Right hindlimb (tissue), 1 donor: Measurements from ENCODE around the gene AGO1.
A peak's percentile ranks its signal among the peaks of the same experiment; 100 is the strongest.
"Not testable (repeated sequence)": the region's sequence is repeated elsewhere in the genome, so short reads cannot be mapped to it uniquely, and the experiment has no call there.

Source experiments
- DNase-seq: peaks from one replicate; pipeline ENCODE4 v3.0.0-alpha.2; 2018

AGO1 gene

DNA sequence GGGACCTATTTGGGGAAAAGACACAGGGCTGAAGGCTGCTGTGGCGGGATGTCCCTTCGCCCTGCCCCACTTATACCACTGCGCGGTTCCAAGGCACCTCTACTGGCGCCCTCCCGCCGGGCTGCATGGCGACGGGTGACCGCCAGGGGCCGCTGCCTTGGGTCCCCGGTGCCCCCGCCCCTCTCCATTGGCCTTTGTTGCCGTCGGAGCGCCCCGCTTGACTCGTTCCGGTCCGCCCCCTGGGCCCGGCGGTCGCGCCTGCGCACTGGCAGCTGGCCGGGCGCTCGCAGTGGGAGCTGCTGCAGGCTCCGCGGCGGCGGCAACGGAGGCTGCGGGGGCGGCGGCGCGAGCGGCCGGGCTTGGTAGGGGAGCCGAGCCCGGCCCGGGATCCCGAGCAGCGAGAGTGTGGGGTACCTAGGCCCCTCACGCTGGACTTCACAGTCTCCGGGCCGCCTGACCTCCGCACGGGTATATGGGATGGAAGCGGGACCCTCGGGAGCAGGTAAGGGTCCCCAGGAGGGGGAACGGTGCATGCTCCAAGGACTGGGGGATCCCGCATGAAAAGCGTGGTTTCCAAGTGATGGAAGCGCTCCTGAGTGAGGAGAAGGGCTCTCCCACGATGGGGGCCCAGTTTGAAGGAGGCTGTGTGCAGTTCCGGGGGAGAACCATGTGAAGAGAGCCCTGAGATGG lies at the start of gene AGO1:
TSS of gene AGO1 (plus strand) at position 265 of the 690 bp plus-strand sequence. CDS start at position 478, 213 bp downstream.
- DNase-seq = peak; percentile 95

GRCh38 chr1:35833395-35833794 lies 49.6 kb upstream of the AGO1 start:
- DNase-seq = no peak

GRCh38 chr1:35834218-35834617 lies 48.8 kb upstream of the AGO1 start:
- no peak for DNase-seq

GRCh38 chr1:35835398-35835797 lies 47.6 kb upstream of the AGO1 start:
- no peak for DNase-seq

DNA sequence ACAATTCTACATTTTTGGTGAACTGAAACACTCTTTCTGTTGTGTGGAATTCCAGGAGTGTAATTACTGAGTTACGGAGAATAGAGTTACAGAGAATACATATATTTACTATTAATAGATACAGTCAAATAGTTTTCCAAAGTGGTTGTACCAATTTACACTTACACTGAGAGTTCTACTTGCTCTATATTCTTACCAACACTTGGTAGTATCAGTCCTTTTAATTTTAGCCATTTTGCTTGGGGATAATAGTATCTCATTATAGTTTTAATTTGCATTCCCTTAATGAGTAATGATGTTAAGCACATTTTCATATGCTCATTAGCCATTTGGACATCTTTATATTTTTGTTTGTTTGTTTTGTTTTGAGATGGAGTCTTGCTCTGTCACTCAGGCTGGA lies 46.3 kb upstream of the AGO1 start:
- DNase-seq = no peak

DNA sequence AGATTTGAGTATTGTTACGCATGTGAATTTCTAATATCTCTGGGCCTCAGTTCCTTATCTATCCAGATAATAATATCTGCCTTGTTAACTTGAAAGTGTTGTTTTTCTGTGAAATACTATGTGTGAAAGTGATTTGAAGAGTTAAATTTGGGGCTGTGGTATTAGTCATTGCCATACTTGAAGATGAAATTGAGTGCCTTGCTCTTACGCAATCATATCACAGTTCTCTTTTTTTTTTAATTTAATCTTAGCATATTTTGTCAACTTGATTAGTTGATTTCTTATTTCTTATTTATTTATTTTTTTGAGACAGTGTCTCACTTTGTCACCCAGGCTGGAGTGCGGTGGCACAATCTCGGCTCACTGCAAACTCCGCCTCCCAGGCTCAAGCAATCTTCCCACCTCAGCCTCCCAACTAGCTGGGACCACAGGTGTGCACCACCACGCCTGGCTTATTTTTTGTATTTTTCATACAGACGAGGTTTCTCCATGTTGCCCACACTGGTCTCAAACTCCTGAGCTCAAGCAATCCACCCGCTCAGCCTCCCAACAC lies 44.2 kb upstream of the AGO1 start:
- DNase-seq = no peak

- DNase-seq = no peak
These were observed 38.2 kb upstream of the AGO1 start for GRCh38 chr1:35844826-35845225.

DNA sequence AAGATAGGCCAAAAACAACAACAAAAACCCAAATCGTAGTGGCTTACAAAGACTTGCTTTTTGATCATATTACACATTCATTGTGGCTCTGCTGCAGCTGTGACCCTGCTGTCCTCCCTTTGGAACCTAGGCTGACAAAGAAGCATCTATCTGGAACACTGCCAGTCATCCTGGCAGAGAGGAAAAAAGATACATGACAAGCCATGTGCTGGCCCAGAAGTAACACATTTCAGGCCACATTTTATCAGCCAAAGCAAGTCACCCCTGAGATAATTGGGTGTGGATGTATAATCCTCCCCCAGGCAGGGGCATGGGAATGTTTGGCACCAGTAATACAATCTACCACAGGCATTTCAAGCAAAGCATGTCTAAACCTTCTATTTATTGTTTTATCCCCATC lies 37.2 kb upstream of the AGO1 start:
- DNase-seq = no peak

DNA sequence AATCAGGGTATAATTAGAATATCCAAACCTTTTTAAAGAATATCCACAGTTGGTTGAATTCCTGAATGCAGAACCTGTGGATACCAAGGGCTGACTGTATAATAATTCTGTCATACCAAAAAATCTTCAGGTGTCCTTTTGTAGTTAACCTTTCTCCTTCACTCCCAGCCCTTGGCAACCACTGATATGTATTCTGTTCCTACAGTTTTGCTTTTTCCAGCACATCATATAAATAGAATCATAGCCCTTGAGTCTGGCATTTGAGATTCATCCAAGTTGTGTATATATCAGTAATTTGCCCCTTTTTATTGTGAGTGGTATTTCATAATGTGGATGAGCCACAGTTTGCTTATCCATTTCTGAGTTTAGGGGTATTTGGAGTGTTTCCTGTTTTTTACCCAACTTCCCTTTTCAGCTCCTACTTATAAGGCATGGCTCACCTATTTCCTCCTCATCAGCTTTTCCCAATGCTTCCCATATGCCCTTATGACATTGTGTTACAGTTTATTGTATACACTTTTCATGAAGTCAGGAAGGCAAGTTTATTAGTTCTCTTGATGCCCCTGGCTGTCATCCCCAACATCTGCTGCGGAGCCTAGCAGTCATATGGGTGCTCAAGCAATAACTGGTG lies 35.0 kb upstream of the AGO1 start:
- no peak for DNase-seq

DNA sequence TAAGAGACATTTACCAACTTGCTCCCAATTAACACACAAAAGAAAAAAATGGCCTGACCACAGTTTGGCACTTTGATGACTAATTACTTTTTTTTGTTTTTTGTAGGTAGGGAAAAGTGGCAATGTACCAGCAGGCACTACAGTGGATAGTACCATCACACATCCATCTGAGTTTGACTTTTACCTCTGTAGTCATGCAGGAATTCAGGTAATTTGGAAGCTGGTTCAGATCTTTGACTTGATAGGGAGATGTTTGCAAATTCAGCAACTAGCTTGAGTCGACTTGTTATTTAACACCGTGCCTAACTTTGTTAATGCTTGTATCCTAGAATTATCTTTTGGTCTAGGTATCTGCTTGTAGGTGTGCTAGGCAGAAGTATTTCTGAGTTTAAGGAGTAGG lies 33.0 kb upstream of the AGO1 start:
- DNase-seq = no peak

DNA sequence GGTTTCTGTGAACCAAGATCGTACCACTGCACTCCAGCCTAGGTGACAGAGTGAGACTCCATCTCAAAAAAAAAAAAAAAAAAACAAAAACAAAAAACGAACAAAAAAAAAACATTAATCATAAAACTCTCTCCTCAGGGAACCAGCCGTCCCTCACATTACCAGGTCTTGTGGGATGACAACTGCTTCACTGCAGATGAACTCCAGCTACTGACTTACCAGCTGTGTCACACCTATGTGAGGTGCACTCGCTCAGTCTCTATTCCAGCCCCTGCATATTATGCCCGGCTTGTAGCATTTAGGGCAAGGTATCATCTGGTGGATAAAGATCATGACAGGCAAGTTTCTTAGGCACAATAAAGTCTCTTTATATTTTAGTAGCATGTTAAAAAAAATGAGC lies 32.3 kb upstream of the AGO1 start:
- no peak for DNase-seq

DNA sequence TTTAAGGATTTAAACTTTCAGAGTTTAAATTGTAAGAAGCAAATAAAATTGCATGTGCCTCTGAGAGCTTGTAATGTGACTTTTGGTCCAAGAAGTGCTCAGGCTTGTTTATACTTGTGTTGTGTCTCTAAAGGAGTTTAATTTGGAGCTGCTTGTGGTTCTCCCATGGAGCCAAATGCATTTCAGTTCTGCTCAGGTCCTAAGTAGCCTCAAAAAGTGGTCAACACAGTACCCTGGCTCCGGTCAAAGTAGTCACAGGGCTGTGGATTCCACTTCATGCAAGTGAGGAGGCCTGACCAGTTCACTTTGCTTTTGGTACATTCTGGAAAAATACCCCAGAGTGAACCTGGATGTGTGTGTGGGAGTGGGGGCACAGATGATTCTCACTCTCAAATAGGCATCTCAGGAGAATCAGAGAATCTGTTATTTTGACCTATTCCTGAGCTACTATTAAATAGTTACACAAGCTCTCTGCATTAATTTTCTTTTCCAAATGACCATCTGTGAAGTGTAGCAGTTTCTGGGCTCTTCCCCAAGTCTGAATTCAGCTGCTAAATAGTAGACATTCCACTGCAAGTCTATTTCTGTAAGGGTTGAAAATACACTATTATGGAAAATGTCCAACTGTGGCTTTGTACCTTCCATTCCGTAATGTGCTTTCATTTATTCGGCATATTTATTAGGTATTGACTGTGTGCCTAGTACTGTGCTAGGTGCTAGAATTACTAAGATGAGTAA lies 31.7 kb upstream of the AGO1 start:
- peak; percentile 64 for DNase-seq

- no peak for DNase-seq
These were observed 30.8 kb upstream of the AGO1 start for GRCh38 chr1:35852241-35852640.

DNA sequence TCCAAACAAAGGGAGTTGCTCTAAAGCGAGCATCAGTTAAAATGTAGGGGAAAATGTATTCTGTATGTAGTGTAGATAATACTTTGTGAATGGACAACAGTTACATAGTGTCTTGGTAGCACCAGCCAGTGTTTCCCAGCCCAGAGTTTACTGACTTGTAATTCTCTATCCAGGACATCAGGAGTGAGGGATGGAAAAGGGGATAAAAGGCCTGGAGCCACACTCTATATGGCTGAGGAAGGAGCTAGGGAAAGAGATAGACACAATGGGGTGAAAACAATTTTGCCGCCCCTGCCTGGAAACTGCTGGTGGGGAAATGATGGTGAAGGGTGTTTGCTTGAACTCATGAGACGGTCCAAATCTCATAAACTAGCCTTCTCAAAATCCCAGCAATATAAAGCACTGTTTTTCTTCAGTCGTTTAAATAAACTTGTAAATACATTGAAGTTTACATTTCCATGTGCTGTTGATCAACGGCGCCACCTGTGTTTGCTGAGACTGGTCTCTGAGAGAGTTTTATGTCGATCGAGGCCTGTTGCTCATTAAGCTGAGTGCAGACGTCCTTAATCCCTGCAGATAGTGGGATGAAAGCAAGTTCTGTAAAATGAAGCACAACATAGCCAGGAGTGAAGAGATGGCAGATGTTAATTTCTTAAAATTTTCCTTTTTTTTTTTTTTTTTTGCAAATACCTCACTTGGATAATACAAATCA lies 27.9 kb upstream of the AGO1 start:
- no peak for DNase-seq

GRCh38 chr1:35856964-35857363 lies 26.0 kb upstream of the AGO1 start:
- no peak for DNase-seq

DNA sequence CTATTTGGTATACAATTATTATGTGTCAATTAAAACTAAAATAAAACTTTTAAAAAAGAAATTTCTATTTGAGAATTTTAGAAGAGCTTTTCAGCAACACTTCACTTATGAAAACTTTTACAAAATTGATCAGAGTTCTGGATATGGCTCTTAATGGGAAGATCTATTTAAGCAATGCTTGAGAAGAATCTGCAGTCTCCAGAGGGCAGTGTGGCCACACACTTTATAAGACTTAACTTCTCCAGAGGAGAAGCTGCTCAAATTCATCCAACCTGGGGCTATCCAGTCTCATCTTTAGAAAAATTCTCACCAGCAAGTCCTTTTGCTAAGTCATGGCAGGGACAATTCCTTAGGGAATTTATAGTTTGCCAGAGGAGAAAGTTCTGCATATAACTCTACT lies 25.2 kb upstream of the AGO1 start:
- no peak for DNase-seq

GRCh38 chr1:35860696-35861095 lies 22.3 kb upstream of the AGO1 start:
- no peak for DNase-seq

- no peak for DNase-seq
These were observed 19.9 kb upstream of the AGO1 start for GRCh38 chr1:35863136-35863535.

GRCh38 chr1:35863881-35864625 lies 19.0 kb upstream of the AGO1 start:
- no peak for DNase-seq

DNA sequence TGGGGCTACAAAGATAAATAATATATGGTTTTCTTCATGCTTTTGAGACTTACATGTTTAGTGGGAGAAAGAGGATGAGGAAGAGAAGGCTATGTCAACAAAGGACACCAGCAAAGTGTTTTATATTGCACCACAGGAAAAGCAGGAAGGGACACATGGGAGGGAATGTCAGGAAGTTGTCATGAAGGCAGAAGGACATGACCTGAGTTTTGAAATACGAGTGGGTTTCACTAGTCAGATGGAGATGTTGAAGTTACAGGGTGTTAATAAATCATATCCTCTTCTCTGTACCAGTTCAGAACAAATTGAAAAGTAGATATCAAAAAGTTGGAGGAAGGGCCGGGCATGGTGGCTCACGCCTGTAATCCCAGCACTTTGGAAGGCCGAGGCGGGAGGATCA lies 18.2 kb upstream of the AGO1 start:
- DNase-seq = no peak

DNA sequence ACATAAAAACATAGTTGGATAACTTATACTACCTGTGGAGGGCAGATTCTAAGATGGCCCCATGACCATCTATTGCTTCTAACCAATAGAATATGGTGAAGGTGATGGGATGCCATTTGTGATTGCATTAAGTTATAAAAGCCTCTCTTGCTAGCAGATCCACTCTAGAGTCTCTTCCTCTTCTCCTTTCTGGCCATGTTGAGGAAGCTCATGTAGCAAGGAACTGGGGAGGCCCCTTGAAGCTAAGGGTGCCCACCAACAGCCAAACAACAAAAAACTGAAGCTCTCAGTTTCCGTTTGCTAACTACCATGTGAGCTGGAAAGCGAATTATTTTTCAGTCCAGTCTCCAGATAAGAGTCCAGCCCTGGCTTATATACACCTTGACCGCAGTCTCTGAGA lies 16.0 kb upstream of the AGO1 start:
- DNase-seq = no peak

DNA sequence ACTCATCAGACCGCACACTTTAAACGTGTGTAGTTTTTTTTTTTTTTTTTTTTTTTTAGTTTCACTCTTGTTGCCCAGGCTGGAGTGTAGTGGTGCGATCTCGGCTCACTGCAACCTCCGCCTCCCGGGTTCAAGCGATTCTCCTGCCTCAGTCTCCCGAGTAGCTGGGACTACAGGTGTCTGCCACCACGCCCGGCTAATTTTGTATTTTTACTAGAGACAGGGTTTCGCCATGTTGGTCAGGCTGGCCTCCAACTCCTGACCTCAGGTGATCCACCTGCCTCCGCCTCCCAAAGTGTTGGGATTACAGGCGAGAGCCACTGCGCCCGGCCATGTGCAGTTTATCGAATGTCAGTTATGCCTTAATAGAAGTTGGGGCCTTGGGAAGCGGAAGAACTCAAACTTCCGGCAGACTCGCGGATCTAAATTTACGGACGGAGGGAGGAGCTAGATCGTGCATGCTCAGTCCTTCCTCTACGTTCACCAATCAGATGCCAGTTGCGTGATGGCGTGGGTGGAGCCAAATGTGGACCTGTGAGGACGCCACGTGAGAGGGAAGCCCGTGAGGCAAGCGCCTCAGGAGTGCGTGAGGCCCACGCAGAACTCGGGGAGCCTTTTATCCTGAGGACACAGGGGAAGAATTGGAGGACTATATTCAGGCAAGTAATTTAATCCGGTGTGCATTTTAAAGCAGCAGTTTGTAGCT lies 13.6 kb upstream of the AGO1 start:
- DNase-seq = not testable (repeated sequence)
